IPS DF 19.7 (cell line): ENCODE results near the gene PLSCR2.
A peak's percentile ranks its signal among the peaks of the same experiment; 100 is the strongest.
"Not testable (repeated sequence)": the region's sequence is repeated elsewhere in the genome, so short reads cannot be mapped to it uniquely, and the experiment has no call there.

Experiments used
- DNase-seq: peaks from one replicate; pipeline ENCODE4 v3.0.0-alpha.2; 2013; ENCODE audit warnings: low read depth, low spot score

The PLSCR2 gene, protein sequence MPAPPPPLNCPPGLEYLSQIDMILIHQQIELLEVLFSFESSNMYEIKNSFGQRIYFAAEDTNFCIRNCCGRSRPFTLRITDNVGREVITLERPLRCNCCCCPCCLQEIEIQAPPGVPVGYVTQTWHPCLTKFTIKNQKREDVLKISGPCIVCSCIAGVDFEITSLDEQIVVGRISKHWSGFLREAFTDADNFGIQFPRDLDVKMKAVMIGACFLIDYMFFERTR

DNA sequence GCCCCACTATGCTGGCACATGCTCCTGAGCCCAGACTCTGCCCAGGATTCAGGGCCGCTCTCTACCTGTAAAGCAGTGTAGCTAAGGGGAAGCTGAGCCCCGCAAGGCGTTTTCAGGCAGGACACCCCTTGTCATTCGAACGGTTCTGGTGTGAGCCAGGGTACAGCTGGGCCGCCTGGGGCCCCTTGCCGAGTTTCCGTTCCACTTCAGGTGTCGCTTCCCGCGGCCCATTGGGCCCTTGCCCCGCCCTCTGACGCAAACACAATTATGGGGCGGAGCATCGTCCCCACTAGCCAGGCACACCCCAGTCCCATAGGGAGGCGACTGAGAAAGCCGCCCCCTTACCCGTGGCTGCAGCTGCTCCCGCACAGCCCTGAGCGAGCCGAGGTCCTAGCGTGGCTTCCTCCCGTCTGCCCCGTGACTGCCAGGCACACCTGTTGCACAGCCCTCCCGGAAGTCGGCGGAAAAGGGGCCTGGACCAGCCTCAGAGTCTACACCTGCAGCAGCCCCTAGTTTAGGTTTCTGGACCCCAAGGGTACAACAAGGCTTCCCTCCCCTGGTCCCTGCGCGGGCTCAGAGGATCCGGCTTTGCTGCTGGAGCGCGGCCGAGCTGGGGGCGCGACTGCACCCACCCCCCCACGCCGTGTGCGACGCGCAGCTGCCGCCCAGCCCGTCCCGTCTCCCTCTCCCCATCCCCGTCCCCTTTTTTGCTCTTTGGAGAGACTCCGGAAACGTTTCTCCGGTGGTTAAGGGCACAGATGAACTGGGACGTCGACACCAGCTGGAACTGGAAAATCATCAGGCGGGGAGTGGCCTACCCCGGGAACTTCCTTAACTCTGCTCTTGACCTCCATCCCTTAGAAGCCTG lies at the start of gene PLSCR2:
PLSCR2 (minus strand) TSS at position 412 of the 868 bp plus-strand sequence. CDS start 9,657 bp downstream, outside the sequence.
- DNase-seq: peak; percentile 28

DNA sequence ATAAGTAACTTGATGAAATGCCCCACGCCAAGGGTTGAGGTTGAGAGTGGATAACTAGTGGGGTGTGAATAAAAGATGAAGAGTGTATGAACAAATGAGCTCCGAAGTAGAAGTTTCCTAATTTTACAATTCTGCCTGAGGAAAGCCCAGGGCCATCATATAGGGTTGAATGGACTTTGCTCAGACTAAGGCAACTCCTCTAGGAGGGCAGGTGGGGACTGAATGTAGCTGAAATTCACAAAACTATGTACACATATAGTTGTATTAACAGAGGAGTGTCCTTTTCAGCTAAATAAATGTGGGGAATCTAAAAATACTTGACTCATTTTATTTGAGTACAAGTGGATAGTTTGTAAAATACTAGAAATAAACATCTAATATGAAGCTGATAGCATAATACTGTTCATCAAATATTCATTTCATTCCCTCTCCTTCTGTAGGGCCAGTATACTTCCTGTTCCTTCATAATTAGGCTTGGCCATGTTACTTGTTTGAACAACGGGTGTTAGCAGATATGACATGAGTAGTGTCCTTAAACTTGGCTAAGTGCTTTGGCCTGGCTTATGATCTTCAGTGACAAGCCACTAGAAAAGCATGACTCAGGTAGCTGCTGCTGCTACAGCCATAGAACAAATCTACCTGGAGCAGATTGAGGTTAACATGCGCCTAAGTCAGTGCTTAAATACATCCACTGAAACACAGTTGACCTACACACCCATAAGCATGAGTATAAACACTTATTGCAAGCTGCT lies 48.5 kb upstream of the PLSCR2 start:
- no peak for DNase-seq

DNA sequence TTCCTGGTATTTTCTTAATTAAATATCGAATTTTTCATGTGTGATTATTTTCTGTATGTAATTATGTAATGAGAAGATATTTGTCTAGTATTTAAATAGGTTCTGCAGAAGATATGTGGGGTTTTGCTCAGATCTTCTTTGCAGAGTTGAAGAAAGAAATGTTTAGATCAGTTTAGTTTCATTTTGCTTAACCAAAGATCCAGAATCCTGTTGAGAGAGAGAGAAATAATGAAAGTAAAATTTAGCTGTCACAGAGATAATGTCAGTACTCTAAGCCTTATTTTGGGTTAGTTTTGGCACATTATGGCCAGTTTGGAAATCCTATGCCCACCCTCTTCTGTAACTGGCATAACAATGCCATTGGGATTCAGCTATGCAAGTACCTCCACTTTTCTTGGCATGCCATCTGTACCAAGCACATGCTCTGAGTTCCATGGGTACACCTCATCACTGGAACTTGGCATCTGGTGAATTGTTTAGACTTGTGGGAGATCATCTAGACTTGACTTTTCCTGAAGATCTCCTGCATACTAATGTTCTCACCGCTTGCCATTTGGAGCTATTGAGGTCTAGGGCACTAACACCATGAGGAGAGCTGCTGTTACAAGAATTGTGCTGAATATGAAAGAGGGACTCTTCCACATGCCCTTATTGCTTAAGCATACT lies 44.2 kb upstream of the PLSCR2 start:
- DNase-seq: no peak

DNA sequence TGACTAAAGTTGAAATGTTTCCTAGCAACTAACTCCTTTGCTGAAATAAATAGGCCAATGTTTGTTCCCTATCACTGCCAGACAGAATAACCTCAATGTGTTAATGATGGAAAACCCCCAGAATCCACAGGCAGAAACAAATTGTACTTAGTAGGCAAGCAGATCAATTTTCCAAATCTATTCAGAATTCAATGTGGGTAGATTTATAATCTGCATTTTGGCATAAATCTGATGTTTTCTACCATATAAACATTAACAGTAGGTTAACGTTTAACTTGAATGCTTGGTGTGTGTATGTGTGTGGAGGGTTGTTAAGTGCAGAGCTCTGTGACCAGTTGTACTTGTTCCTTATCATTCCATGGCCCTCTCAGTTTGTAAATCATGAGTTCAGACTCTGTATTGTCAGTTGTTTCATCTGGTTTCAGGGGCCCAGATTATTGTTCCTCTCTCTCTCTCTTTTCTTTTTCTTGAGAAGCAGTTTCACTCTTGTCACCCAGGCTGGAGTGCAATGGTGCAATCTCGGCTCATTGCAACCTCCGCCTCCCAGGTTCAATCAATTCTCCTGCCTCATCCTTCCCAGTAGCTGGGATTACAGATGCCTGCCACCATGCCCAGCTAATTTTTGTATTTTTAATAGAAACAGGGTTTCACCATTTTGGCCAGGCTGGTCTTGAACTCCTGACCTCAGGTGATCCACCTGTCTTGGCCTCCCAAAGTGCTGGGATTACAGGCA lies 42.2 kb upstream of the PLSCR2 start:
- DNase-seq: no peak

DNA sequence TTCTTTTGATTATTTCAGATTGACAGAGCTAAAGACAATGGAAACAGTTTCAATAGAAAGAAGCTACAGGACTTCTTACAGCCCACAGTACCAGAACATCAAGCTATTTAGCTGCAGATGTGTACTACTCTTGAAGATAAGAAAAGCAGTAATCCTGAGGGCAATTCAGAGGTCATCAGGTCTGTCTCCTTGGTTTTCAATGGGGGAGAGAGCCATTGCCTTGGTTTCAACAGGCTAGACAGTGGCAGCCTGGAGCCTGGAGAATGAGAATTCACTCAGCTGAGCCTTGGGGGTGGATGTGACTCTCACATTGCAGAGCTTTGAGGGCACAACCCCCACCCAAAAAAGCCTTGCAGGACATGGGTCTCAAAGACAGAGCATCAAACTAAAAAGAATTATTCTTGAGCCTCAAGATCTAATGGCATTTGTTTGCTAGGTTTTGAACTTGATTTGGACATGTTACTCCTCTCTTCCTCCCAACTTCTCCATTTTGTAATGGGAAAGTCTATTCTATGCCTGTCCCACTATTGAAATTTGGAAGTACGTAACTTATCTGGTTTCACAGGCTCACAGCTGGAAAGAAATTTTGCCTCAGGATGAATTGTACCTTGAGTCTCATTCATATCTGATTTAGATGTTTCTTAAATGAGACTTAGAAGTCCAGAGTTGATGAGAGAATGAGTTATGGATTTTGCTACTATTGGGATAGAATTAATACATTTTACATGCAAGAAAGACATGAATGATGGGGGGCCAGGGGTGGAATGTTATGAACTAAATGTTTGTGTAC lies 38.2 kb upstream of the PLSCR2 start:
- DNase-seq: no peak

DNA sequence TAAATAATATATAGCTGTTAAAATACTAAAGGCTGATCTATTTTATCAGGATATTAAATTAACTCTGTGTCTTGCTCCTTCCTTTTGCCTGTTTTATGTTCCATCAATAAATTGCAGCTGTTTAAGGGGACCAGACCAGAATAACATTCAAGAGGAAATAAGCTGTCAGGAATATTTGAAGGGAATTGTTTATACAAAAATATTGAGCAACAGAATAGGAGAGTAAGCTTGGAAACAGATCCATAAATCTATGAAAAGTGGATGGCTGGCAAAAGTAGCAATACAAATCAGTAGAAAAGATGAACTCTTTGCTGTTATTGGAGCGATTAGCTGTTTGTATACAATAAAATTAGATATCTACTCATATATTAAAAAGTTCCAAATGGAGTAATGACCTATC lies 36.2 kb upstream of the PLSCR2 start:
- no peak for DNase-seq

DNA sequence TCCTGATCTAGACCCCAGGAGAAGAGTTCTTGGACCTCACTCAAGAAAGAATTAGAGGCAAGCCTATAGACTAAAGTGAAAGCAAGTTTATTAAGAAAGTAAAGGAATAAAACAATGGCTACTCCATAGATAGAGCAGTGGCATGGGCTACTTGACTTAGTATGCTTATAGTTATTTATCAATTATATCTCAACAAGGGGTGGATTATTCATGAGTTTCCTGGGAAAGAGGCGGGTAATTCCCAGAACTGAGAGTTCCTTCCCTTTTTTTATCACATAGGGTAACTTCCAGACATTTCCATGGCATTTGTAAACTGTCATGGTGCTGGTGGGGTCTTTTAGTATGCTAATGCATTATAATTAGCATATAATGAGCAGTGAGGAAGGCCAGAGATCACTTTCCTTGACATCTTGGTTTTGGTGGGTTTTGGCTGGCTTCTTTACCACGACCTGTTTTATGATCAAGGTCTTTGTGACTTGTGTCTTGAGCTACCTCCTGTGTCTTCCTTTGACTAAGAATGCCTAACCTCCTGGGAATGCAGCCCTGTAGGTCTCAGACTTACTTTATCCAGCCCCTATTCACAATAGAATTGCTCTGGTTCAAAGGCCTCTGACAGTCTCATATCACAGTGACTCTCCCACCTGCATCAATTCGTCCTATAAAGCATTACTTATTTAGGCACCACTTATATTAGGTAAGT lies 35.3 kb upstream of the PLSCR2 start:
- peak; percentile 63 for DNase-seq

DNA sequence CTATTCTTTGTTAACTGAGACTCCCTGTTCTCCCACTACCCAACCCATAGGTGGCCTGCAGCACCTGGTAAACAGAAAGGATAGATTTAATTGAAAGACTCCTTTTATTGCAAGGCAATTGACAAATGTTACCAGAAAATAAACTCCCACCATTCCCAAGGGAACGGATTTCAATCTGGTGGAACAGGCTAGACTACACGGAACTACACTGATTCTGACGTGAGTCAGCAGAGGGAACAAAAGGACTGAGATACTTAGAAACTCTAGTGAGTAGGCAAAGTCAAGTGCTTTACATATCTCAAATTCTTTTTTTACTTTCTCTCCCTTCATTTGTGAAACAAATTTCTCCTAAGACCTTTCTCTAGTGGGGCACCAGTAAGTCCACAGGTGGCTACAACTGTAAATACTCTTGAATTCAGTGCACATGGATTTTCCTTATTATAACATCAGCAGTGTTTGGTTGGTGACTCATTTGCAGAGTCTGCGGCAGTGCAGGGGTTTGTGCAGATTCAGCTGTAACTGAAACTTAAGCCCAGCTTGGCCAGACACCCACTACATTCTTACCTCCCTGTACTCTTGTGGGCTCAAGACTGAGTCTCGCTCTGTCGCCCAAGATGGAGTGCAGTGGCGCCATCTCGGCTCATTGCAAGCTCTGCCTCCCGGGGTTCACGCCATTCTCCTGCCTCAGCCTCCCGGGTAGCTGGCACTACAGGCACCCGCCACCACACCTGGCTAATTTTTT lies 34.3 kb upstream of the PLSCR2 start:
- DNase-seq: no peak

DNA sequence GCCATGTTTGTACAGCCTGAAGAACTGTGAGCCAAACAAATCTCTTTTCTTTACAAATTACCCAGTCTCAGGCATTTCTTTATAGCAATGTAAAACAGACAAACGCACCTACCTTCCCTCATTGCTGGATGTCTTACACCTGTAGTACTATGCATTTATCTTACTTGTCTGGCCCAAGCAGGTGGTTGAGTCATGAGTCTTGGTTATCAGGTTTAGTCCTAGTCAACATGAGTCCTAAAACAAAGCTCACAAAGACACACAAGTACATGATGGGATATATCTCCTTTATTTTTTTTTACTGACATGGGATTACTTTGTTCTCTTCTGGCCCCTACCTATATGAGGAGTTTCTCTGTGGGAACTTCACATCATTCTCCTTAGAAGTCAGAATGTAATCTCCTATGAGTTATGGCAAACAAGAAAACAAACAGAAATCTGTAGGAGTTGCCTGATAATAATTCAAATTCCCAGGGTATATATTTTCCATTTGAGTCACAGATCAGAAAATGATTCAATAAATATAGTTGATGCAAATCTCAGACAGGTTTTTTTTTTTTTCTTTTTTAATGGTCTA lies 33.6 kb upstream of the PLSCR2 start:
- no peak for DNase-seq

DNA sequence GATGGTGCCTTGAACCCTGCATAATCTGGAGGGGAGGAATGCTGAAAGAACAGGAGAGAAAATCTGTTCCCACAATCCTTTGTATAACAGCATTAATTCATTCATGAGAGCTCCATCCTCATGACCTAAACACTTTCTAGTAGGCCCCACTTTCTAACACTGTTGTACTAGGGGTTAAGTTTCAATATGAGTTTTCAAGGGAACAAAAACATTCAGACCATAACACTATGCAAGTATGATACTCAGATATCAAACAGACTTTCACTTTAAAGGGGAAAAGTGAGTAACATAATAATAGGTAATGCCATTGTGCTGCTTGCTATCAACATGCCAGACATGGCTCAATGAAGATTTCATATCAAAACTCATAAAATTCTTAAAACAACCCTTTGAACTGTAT lies 32.4 kb upstream of the PLSCR2 start:
- no peak for DNase-seq

DNA sequence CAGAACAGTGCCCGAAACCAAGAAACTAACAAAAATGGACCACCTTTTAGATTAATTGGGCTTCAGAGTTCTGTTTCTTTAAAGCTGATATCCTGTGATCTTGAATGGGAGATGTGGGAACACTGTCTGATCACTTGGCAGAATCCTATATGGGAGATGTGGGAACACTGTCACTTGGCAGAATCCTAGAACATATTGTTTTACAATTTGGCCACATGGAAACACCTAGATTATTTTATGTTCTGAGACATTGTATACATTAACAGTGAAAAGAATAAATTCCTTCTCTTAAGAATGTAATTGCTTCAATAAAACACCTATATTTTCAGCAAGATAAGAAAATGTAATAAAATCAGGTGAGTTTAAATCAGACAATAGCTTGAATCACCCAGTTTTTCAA lies 30.3 kb upstream of the PLSCR2 start:
- no peak for DNase-seq

DNA sequence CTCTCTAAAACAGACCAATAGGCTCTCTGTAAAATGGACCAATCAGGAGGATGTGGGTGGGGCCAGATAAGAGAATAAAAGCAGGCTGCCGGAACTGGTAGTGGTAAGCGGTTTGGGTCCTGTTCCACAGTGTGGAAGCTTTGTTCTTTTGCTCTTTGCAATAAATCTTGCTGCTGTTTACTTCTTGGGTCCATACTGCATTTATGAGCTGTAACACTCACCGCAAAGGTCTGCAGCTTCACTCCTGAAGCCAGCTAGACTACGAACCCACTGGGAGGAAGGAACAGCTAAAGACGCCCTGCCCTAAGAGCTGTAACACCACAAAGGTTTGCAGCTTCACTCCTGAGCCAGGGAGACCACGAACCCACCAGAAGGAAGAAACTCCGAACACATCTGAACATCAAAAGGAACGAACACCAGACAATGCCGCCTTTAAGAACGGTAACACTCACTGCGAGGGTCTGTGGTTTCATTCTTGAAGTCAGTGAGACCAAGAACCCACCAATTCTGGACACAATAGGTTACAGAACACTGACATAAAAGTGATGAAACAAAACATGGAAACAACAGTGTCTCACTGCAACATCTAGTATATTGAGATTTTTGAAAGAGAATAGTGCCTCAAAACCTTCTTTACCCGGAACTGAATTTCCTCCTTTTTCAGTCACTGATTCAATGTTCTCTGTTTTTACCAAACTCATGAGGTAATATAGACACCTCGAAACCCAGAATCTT lies 28.8 kb upstream of the PLSCR2 start:
- no peak for DNase-seq

DNA sequence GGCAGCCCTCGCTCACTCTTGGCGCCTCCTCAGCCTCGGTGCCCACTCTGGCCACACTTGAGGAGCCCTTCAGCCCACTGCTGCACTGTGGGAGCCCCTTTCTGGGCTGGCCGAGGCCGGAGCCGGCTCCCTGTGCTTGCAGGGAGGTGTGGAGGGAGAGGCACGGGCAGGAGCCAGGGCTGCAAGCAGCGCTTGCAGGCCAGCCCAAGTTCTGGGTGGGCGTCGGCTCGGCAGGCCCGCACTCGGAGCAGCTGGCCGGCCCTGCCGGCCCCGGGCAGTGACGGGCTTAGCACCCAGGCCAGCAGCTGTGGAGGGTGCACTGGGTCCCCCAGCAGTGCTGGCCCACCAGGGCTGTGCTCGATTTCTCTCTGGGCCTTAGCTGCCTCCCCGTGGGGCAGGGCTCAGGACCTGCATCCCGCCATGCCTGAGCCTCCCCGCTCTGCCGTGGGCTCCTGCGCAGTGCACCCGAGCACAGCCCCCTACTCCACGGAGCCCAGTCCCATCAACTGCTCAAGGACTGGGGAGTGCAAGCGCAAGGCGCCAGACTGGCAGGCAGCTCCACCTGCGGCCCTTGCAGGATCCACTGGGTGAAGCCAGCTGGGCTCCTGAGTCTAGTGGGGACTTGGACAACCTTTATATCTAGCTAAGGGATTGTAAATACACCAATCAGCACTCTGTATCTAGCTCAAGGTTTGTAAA lies 27.9 kb upstream of the PLSCR2 start:
- not testable (repeated sequence) for DNase-seq

DNA sequence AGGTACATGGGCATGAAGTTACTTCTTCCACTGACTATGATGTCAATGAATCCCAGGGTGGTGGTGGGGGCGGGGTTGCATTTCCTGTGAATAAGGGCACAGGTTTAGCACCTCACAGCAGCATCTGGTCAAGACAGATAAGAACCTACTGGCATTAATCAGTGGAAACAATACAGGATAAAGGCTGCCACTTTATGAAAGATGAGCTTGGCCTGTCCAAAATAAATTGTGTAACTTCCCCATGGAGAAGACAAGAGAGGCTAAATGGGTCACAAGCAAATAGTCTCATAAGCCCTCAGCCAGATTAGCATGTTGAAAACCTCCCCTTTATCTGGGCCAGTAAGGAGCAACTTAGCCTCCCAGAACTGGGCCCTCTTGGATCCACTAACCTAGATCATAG lies 27.4 kb upstream of the PLSCR2 start:
- no peak for DNase-seq

DNA sequence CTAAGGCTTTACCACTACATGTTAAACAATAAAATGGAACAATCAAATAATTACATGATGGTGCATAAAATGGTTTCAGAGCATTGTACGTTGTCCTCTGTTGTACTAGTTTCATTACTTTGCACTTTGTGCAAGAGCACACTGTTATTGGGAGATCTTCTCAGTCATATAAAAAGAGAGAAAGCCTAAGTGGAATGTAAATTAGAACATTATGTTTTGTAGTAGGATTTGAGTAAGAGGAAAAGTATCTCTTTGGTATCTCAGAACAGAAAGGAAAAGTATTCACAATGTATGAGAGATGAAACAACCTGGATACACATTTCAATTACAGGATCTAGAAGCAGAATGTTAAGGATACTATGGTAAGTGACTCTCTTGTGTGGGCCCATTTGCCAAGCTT lies 26.9 kb upstream of the PLSCR2 start:
- no peak for DNase-seq

DNA sequence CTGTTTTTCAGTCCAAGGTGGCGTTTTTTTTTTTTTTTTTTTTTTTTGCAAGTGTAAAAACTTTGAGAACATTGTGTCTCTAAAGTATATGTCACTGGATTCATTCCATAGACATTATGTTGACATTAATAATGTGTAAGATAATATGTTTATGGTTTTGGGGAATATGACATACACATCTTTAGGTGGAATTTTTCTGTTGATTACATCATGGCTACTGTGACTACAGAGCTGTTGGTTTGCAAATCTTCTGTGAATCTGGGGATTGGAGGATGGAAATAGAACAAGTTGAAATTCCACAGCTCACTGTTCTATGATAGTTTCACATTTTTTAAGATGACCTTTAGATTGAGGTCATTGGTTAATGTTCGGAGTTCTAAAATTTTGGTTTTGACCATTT lies 24.4 kb upstream of the PLSCR2 start:
- no peak for DNase-seq

DNA sequence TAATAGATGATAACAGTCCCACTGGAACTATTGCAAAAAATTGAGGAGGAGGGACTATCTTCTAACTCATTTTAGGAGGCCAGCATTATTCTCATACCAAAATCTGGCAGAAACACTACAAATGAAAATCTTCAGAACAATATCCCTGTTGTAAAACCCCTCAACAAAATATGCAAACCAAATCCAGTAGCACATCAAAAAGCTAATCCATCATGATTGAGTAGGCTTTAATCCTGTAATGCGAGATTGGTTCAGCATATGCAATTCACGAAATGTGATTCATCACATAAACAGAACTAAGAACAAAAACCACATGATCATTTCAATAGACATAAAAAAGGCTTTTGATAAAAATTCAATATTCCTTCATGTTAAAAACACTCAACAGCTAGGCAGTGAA lies 23.9 kb upstream of the PLSCR2 start:
- no peak for DNase-seq
